HL-60 (cell line): ENCODE data around the gene NAT8L.

Experiments
- DNase-seq, 2 experiments: peaks; one replicate each; pipeline ENCODE4 v3.0.0-alpha.2; 2010 to 2020; ENCODE audit warnings: low read depth in 1 of 2, low spot score in 1 of 2
- H3K27ac ChIP-seq: fragments of 250-450 bp; sonication (Bioruptor Pico); replicated peaks from 2 replicates; pipeline ENCODE4 v1.5.1; 2020; ENCODE audit warnings: mild to moderate bottlenecking, moderate library complexity
- H3K27me3 ChIP-seq: fragments of 250-450 bp; sonication (Bioruptor Pico); 2 replicates; pipeline ENCODE4 v1.5.1; 2021; ENCODE audit warnings: mild to moderate bottlenecking, moderate library complexity; ENCODE audit not compliant: insufficient read depth, poor library complexity, severe bottlenecking
- H3K4me3 ChIP-seq: replicated peaks from 2 replicates; pipeline ENCODE4 v1.5.1; 2011; ENCODE audit warnings: mild to moderate bottlenecking, control low read depth, low read length; ENCODE audit not compliant: insufficient read depth
- CTCF ChIP-seq: IDR thresholded peaks from one replicate; pipeline ENCODE4 v1.5.1; 2011; ENCODE audit warnings: low read length, control low read depth, inconsistent platforms; ENCODE audit not compliant: insufficient read depth
- GABPA ChIP-seq: IDR thresholded peaks from 2 replicates; pipeline ENCODE4 v1.6.1; 2012; ENCODE audit warnings: low read depth
- POLR2AphosphoS5 ChIP-seq: IDR thresholded peaks from 2 replicates; pipeline ENCODE4 v1.6.1; 2012; ENCODE audit warnings: low read depth
- REST ChIP-seq: IDR thresholded peaks from 2 replicates; pipeline ENCODE4 v1.6.1; 2012; ENCODE audit warnings: low read depth; ENCODE audit not compliant: insufficient replicate concordance
- SPI1 ChIP-seq: IDR thresholded peaks from 2 replicates; pipeline ENCODE4 v1.6.1; 2012; ENCODE audit warnings: low read depth, mild to moderate bottlenecking, borderline replicate concordance

Gene NAT8L

GRCh38 chr4:2081540-2081939 lies 22.4 kb downstream of the NAT8L start:
- no peak for DNase-seq
- no peak overlapping the region for H3K27ac ChIP-seq
- no peaks in the 10 kb centered on the region for H3K27me3 ChIP-seq
- no peak overlapping the region for H3K4me3 ChIP-seq
- TF ChIP-seq POLR2AphosphoS5: no peak
- no peak for TF ChIP-seq CTCF
- no peak for TF ChIP-seq REST
- no peak for TF ChIP-seq GABPA
- no peak for TF ChIP-seq SPI1

GRCh38 chr4:2082118-2082517 lies 23.0 kb downstream of the NAT8L start:
- no peak overlapping the region for H3K4me3 ChIP-seq
- no peaks in the 10 kb centered on the region for H3K27me3 ChIP-seq
- TF ChIP-seq CTCF (no peak), SPI1 (no peak), REST (no peak), GABPA (no peak), POLR2AphosphoS5 (no peak)
- no peak overlapping the region for H3K27ac ChIP-seq
- no peak for DNase-seq

GRCh38 chr4:2082627-2083026 lies 23.5 kb downstream of the NAT8L start:
- H3K27me3 ChIP-seq: no peaks in the 10 kb centered on the region
- TF ChIP-seq POLR2AphosphoS5 (no peak), REST (no peak), CTCF (no peak), GABPA (no peak), SPI1 (no peak)
- DNase-seq: no peak

More at GRCh38 chr4:2082627-2083026, 23.5 kb downstream of the NAT8L start:
- H3K27ac ChIP-seq: no peak overlapping the region
- H3K4me3 ChIP-seq: no peak overlapping the region
